ENCODE results near the gene RBM20. TPM values are rescaled to one million over a fixed set of nuclear protein-coding genes. Genes with fewer than 3 reads are reported as not detected.

The RBM20 gene
- total RNA-seq, 1 experiment from 2014 or later: 0.10 TPM

DNA sequence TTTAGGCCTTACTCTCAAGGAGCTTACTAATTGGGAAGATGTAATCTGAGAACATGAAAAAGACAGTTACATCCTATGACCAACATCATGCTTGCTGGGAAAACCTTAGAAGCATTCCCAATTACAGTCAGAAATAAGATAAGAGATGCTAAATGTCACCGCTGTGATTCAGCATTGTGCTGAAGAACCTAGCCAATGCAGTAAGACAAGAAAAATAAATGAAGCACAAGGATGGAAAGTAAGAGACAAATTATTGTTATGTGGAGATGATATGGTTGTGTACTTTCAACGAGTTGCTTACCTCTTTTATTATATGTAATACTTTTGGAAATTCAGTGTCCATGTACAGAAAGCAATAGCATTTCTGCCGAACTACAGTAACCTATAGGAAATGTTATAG lies 104.8 kb downstream of the RBM20 start:
- ATAC-seq: no peak
- intact Hi-C loops (cut with micrococcal nuclease; ENCODE audit: unreplicated experiment) (loop anchor here (5.0 kb wide), 3 partner anchors 128 to 1388 kb away; no protein-coding TSS in a partner anchor), in situ Hi-C loops (cut with HindIII; ENCODE audit: low pct_unique_long_range_greater_than_20kb, low sequenced_read_pairs) (no loop called here)
- Histone ChIP-seq H3K4me1 (ENCODE audit: control insufficient read depth, insufficient read depth, low read length) (no peaks in the 10 kb centered on the region), H3K27ac (ENCODE audit: low read length) (no peak overlapping the region), H3K9me3 (ENCODE audit: control insufficient read depth, insufficient read depth, low read depth, low read length) (no peaks in the 10 kb centered on the region; the same call in 1 of the 2 replicates), H3K36me3 (ENCODE audit: control insufficient read depth, insufficient read depth, low read length) (no peaks in the 10 kb centered on the region), H3K4me3 (ENCODE audit: low read depth in 2 of 2, low read length in 2 of 2) (no peak overlapping the region), H3K27me3 (ENCODE audit: control insufficient read depth, insufficient read depth, low read length) (peaks cover 6% of the 10 kb centered on the region; the same call in 1 of the 2 replicates)
- BruUV-seq (replicated peaks): no TSS peak
- CTCF ChIA-PET: no interaction called here
- POLR2A ChIA-PET: no interaction called here
- TF ChIP-seq SIN3A (IDR thresholded peaks at IDR 0.05; ENCODE audit: borderline replicate concordance, insufficient read depth, low read depth, low read length) (no peak), POLR2AphosphoS5 (IDR thresholded peaks at IDR 0.05; ENCODE audit: low read depth, low read length) (no peak), TCF7L2 (IDR thresholded peaks at IDR 0.05; ENCODE audit: low read depth, low read length) (no peak)
- TF ChIP-seq, protein P1, sequence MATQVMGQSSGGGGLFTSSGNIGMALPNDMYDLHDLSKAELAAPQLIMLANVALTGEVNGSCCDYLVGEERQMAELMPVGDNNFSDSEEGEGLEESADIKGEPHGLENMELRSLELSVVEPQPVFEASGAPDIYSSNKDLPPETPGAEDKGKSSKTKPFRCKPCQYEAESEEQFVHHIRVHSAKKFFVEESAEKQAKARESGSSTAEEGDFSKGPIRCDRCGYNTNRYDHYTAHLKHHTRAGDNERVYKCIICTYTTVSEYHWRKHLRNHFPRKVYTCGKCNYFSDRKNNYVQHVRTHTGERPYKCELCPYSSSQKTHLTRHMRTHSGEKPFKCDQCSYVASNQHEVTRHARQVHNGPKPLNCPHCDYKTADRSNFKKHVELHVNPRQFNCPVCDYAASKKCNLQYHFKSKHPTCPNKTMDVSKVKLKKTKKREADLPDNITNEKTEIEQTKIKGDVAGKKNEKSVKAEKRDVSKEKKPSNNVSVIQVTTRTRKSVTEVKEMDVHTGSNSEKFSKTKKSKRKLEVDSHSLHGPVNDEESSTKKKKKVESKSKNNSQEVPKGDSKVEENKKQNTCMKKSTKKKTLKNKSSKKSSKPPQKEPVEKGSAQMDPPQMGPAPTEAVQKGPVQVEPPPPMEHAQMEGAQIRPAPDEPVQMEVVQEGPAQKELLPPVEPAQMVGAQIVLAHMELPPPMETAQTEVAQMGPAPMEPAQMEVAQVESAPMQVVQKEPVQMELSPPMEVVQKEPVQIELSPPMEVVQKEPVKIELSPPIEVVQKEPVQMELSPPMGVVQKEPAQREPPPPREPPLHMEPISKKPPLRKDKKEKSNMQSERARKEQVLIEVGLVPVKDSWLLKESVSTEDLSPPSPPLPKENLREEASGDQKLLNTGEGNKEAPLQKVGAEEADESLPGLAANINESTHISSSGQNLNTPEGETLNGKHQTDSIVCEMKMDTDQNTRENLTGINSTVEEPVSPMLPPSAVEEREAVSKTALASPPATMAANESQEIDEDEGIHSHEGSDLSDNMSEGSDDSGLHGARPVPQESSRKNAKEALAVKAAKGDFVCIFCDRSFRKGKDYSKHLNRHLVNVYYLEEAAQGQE (IDR thresholded peaks at IDR 0.05; ENCODE audit: insufficient read depth in 1 of 2, low read depth in 2 of 2, low read length in 1 of 2): no peak
- TF ChIP-seq, protein P2, sequence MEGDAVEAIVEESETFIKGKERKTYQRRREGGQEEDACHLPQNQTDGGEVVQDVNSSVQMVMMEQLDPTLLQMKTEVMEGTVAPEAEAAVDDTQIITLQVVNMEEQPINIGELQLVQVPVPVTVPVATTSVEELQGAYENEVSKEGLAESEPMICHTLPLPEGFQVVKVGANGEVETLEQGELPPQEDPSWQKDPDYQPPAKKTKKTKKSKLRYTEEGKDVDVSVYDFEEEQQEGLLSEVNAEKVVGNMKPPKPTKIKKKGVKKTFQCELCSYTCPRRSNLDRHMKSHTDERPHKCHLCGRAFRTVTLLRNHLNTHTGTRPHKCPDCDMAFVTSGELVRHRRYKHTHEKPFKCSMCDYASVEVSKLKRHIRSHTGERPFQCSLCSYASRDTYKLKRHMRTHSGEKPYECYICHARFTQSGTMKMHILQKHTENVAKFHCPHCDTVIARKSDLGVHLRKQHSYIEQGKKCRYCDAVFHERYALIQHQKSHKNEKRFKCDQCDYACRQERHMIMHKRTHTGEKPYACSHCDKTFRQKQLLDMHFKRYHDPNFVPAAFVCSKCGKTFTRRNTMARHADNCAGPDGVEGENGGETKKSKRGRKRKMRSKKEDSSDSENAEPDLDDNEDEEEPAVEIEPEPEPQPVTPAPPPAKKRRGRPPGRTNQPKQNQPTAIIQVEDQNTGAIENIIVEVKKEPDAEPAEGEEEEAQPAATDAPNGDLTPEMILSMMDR (IDR thresholded peaks at IDR 0.05): no peak
- DNase-seq (ENCODE audit: low read depth, low spot score): no peak

DNA sequence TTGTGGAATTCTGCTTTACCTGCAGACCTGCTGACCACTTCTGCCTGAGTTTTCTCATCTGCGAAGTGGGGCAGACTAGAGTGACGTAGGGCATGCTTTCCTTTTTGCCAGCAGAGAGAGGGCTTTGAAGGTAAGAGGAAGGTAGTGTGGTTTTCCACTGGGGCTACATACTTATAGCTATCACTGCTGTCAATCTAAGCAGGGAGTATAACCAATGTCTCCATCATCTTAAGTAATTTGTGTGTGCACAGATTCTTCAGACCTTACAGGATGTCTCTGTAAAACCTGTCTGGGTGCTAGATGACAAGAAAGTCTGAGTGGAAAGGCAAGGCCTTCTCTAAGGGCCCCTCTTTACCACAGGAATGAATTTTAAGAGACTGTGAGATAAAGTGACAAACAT lies 106.8 kb downstream of the RBM20 start:
- Histone ChIP-seq H3K27me3 (ENCODE audit: control insufficient read depth, insufficient read depth, low read length) (peaks cover 6% of the 10 kb centered on the region; the same call in 1 of the 2 replicates), H3K9me3 (ENCODE audit: control insufficient read depth, insufficient read depth, low read depth, low read length) (no peaks in the 10 kb centered on the region; the same call in 1 of the 2 replicates), H3K4me1 (ENCODE audit: control insufficient read depth, insufficient read depth, low read length) (no peaks in the 10 kb centered on the region), H3K36me3 (ENCODE audit: control insufficient read depth, insufficient read depth, low read length) (no peaks in the 10 kb centered on the region), H3K27ac (ENCODE audit: low read length) (no peak overlapping the region), H3K4me3 (ENCODE audit: low read depth in 2 of 2, low read length in 2 of 2) (no peak overlapping the region)
- BruUV-seq (replicated peaks): no TSS peak
- POLR2A ChIA-PET: no interaction called here
- TF ChIP-seq, protein P1 (IDR thresholded peaks at IDR 0.05; ENCODE audit: insufficient read depth in 1 of 2, low read depth in 2 of 2, low read length in 1 of 2): no peak
- TF ChIP-seq TCF7L2 (IDR thresholded peaks at IDR 0.05; ENCODE audit: low read depth, low read length): no peak
- TF ChIP-seq SIN3A (IDR thresholded peaks at IDR 0.05; ENCODE audit: borderline replicate concordance, insufficient read depth, low read depth, low read length): no peak
- TF ChIP-seq, protein P2 (IDR thresholded peaks at IDR 0.05): no peak
- no peak for TF ChIP-seq POLR2AphosphoS5 (IDR thresholded peaks at IDR 0.05; ENCODE audit: low read depth, low read length)
- no peak for ATAC-seq
- CTCF ChIA-PET: interaction anchor here (0.5 kb wide), 1 partner anchor 168 kb away, joined by 3 read pairs; the partner anchor contains the start of genes BBIP1 and SHOC2
- DNase-seq (ENCODE audit: low read depth, low spot score): no peak
- in situ Hi-C loops (cut with HindIII; ENCODE audit: low pct_unique_long_range_greater_than_20kb, low sequenced_read_pairs): no loop called here
- intact Hi-C loops (cut with micrococcal nuclease; ENCODE audit: unreplicated experiment): no loop called here

Data from Panc1 (cell line).